ENCODE measurements around the gene PIP5KL1.

GRCh38 chr9:127909839-127910273 is 20.7 kb downstream of the PIP5KL1 start:
- TF ChIP-seq CTCF (IDR thresholded peaks at IDR 0.05; ENCODE audit: low read length) (no peak), EZH2 (IDR thresholded peaks at IDR 0.05; ENCODE audit: borderline replicate concordance, low read length) (no peak)
